GM23338 (cell line): Measurements from ENCODE around the gene ZNF775.

Source experiments
- CREB1 ChIP-seq: fragments of 250-450 bp; sonication (Bioruptor Pico); IDR thresholded peaks from 2 replicates; pipeline ENCODE4 v1.5.0; 2020; ENCODE audit warnings: low read depth, mild to moderate bottlenecking, moderate library complexity
- CTCF ChIP-seq, 2 experiments: fragments of 200-600 bp in 1 of 2; sonication (generic) in 1 of 2; conservative IDR thresholded peaks; 2 replicates each; pipeline versions ENCODE4 v1.5.1 to v1.6.1; 2016 to 2017; ENCODE audit warnings: antibody characterized with exemption in 2 of 2, low read depth in 2 of 2, mild to moderate bottlenecking in 2 of 2, moderate library complexity in 1 of 2
- EZH2 ChIP-seq: fragments of 200-600 bp; sonication (generic); IDR thresholded peaks from one replicate; pipeline ENCODE4 v1.8.0; 2017; ENCODE audit warnings: antibody characterized with exemption, mild to moderate bottlenecking, low read depth; ENCODE audit not compliant: unreplicated experiment
- EZH2phosphoT487 ChIP-seq: fragments of 200-600 bp; sonication (generic); IDR thresholded peaks from one replicate; pipeline ENCODE4 v1.8.1; 2018; ENCODE audit warnings: antibody characterized with exemption; ENCODE audit not compliant: unreplicated experiment
- JUNB ChIP-seq: IDR thresholded peaks from one replicate; pipeline ENCODE4 v1.6.1; 2016; ENCODE audit warnings: antibody characterized with exemption; ENCODE audit not compliant: unreplicated experiment
- POLR2AphosphoS5 ChIP-seq: IDR thresholded peaks from 2 replicates; pipeline ENCODE4 v1.6.1; 2016; ENCODE audit warnings: antibody characterized with exemption, low read depth
- REST ChIP-seq: IDR thresholded peaks from one replicate; pipeline ENCODE4 v1.6.1; 2018; ENCODE audit warnings: antibody characterized with exemption; ENCODE audit not compliant: unreplicated experiment
- ZNF331 ChIP-seq: fragments of 250-450 bp; sonication (Bioruptor Pico); IDR thresholded peaks from 2 replicates; pipeline ENCODE4 v1.5.0; 2020; ENCODE audit warnings: low read depth, mild to moderate bottlenecking, moderate library complexity

- TF ChIP-seq CTCF (conservative IDR thresholded peaks at IDR 0.05; ENCODE audit: low read depth in 2 of 2) (no peak), EZH2 (no peak), POLR2AphosphoS5 (no peak), CREB1 (CRISPR knock-in tag) (no peak), JUNB (no peak), REST (no peak), EZH2phosphoT487 (no peak), ZNF331 (no peak)
These were observed 42.7 kb downstream of the ZNF775 start for GRCh38 chr7:150421831-150422230.
